ENCODE results near the gene ZNF808.
"Not testable (repeated sequence)": the region's sequence is repeated elsewhere in the genome, so short reads cannot be mapped to it uniquely, and the experiment has no call there.

ZNF808 gene

DNA sequence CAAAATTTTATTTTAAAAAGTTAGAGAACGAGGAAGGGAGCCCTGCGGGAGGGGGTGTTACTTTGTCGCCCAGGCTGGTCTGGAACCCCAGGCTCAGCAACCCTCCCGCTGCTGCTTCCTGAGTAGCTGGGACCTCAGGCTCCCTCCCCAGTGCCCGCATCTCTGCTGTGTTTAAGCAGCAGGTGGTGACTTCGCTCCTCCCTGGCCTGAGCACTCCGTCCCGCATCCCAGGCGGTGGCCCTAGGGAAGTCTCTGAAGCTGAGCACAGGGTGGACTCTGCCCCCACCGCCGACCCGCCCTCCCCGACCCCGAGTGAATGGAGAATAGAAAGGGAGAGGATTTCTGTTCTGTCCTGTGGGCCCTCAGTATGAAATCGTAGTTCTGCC is 73.2 kb downstream of the ZNF808 start:
- Histone ChIP-seq H3K9me3 (ENCODE audit: control insufficient read depth, insufficient read depth, low read length) (peaks cover 5% of the 10 kb centered on the region; the same call in 1 of the 2 replicates), H3K27ac (ENCODE audit: low read depth, low read length) (no peak overlapping the region), H3K4me2 (ENCODE audit: low read length) (peak overlapping the region; percentile 83), H3K36me3 (ENCODE audit: control insufficient read depth, low read length) (peaks cover 16% of the 10 kb centered on the region), H4K20me1 (ENCODE audit: control insufficient read depth, insufficient read depth, low read depth, low read length) (no peaks in the 10 kb centered on the region), H3F3A (ENCODE audit: control insufficient read depth, insufficient read depth) (peaks cover 7% of the 10 kb centered on the region; the same call in 1 of the 2 replicates), H3K4me1 (ENCODE audit: control insufficient read depth, low read length) (peaks cover 11% of the 10 kb centered on the region), H3K4me3 (ENCODE audit: low read length) (peak overlapping the region; percentile 93), H3K27me3 (ENCODE audit: control insufficient read depth, low read length) (no peaks in the 10 kb centered on the region), H3K9me2 (replicated peaks; ENCODE audit: control insufficient read depth, low read length) (no peaks in the 10 kb centered on the region), H3K79me2 (ENCODE audit: control insufficient read depth, low read length) (peaks cover 30% of the 10 kb centered on the region)
- TF ChIP-seq, protein P1, sequence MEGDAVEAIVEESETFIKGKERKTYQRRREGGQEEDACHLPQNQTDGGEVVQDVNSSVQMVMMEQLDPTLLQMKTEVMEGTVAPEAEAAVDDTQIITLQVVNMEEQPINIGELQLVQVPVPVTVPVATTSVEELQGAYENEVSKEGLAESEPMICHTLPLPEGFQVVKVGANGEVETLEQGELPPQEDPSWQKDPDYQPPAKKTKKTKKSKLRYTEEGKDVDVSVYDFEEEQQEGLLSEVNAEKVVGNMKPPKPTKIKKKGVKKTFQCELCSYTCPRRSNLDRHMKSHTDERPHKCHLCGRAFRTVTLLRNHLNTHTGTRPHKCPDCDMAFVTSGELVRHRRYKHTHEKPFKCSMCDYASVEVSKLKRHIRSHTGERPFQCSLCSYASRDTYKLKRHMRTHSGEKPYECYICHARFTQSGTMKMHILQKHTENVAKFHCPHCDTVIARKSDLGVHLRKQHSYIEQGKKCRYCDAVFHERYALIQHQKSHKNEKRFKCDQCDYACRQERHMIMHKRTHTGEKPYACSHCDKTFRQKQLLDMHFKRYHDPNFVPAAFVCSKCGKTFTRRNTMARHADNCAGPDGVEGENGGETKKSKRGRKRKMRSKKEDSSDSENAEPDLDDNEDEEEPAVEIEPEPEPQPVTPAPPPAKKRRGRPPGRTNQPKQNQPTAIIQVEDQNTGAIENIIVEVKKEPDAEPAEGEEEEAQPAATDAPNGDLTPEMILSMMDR (IDR thresholded peaks at IDR 0.05; ENCODE audit: low read depth, low read length, poor library complexity, severe bottlenecking), result no peak
- TF ChIP-seq EZH2phosphoT487 (IDR thresholded peaks at IDR 0.05; ENCODE audit: borderline replicate concordance, low read length), result no peak

DNA sequence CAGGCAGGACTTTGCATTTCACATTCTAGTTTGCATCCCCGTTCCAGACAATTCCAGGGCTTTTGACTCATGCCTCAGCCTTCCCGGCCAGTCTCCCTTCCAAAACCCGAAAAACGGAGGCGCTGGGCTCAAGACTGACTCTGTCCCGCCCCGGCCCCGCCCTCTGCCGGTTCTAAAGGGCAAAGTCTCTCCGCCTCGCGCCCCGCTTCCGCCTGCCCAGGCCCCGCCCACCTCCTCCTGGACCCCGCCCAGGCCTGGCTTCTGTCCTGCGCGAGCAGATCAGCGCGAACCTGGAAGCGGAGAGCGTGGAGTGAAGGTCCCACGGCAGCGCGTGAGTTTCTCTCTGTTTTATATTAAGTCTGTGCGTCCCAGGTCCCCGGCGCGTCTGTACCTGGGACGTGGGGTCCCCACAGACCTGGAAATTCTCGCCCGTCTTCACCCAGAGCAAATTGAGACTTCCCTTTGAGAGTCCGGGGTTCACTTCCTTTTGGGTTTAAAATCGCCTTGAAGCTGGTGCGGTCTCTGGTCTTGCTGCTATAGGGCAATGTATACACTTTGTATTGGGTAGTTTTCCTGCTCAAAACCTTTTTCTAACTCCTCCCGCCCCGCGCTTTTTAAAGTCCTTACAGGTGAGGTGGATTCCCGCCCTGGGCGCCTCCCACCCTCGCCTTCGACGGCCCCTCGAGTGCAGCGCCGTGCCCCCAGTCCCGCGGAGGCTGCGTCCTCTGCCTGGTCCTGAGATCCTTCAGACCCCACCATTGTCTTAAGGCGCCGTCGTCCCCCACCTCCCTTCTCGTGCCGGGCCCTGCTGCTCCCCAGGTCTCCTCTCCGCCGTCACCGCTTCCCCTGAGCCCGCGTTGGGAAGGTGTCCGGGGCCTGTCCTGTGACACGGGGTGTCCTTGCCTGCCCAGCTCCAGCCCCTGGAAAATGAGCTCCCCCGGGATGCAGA is 73.8 kb downstream of the ZNF808 start:
- H3K36me3 ChIP-seq (ENCODE audit: control insufficient read depth, low read length), result peaks cover 9% of the 10 kb centered on the region
- TF ChIP-seq, protein P1 (IDR thresholded peaks at IDR 0.05; ENCODE audit: low read depth, low read length, poor library complexity, severe bottlenecking), result peak; percentile 23
- TF ChIP-seq EZH2phosphoT487 (IDR thresholded peaks at IDR 0.05; ENCODE audit: borderline replicate concordance, low read length), result no peak

DNA sequence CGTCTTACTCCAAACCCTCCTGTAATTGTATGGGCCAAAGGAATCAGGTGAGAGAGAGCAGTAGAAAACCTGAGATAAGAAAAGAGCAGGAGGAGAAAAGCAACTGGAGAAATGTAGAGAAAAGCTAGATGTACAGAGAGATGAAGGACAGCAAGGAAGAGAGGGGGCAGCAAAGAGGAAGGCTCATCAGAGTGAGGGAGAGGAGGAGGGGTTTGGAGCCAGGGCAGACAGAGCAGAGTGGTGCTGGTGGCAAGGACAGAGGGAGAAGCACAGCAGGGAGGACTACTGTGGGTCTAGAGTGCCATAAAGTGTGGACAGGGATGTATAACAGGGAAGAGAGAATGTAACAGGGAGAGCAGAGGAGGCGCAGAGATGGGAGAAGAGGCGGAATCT is 74.5 kb downstream of the ZNF808 start:
- Histone ChIP-seq H3K4me3 (ENCODE audit: low read length) (peak overlapping the region; percentile 93), H3K4me2 (ENCODE audit: low read length) (peak overlapping the region; percentile 83), H3K79me2 (ENCODE audit: control insufficient read depth, low read length) (peaks cover 41% of the 10 kb centered on the region), H3K4me1 (ENCODE audit: control insufficient read depth, low read length) (peaks cover 11% of the 10 kb centered on the region)
- not testable (repeated sequence) for H3F3A ChIP-seq (ENCODE audit: control insufficient read depth, insufficient read depth); H4K20me1 ChIP-seq (ENCODE audit: control insufficient read depth, insufficient read depth, low read depth, low read length); H3K36me3 ChIP-seq (ENCODE audit: control insufficient read depth, low read length); H3K9me2 ChIP-seq (replicated peaks; ENCODE audit: control insufficient read depth, low read length); H3K27ac ChIP-seq (ENCODE audit: low read depth, low read length); H3K27me3 ChIP-seq (ENCODE audit: control insufficient read depth, low read length); H3K9me3 ChIP-seq (ENCODE audit: control insufficient read depth, insufficient read depth, low read length)
- TF ChIP-seq, protein P1 (IDR thresholded peaks at IDR 0.05; ENCODE audit: low read depth, low read length, poor library complexity, severe bottlenecking), result peak; percentile 34

More for the DNA sequence above, 73.8 kb downstream of the ZNF808 start:
- Histone ChIP-seq H3K4me3 (ENCODE audit: low read length) (peak overlapping the region; percentile 93), H3F3A (ENCODE audit: control insufficient read depth, insufficient read depth) (peaks cover 7% of the 10 kb centered on the region; the same call in 1 of the 2 replicates), H4K20me1 (ENCODE audit: control insufficient read depth, insufficient read depth, low read depth, low read length) (no peaks in the 10 kb centered on the region), H3K27me3 (ENCODE audit: control insufficient read depth, low read length) (no peaks in the 10 kb centered on the region), H3K9me2 (replicated peaks; ENCODE audit: control insufficient read depth, low read length) (no peaks in the 10 kb centered on the region), H3K9me3 (ENCODE audit: control insufficient read depth, insufficient read depth, low read length) (peaks cover 5% of the 10 kb centered on the region; the same call in 1 of the 2 replicates), H3K4me1 (ENCODE audit: control insufficient read depth, low read length) (peaks cover 11% of the 10 kb centered on the region), H3K27ac (ENCODE audit: low read depth, low read length) (no peak overlapping the region), H3K79me2 (ENCODE audit: control insufficient read depth, low read length) (peaks cover 35% of the 10 kb centered on the region), H3K4me2 (ENCODE audit: low read length) (peak overlapping the region; percentile 83)

Data from DOHH2 (cell line).